ENCODE results near the gene CRACR2B.

CRACR2B gene

DNA sequence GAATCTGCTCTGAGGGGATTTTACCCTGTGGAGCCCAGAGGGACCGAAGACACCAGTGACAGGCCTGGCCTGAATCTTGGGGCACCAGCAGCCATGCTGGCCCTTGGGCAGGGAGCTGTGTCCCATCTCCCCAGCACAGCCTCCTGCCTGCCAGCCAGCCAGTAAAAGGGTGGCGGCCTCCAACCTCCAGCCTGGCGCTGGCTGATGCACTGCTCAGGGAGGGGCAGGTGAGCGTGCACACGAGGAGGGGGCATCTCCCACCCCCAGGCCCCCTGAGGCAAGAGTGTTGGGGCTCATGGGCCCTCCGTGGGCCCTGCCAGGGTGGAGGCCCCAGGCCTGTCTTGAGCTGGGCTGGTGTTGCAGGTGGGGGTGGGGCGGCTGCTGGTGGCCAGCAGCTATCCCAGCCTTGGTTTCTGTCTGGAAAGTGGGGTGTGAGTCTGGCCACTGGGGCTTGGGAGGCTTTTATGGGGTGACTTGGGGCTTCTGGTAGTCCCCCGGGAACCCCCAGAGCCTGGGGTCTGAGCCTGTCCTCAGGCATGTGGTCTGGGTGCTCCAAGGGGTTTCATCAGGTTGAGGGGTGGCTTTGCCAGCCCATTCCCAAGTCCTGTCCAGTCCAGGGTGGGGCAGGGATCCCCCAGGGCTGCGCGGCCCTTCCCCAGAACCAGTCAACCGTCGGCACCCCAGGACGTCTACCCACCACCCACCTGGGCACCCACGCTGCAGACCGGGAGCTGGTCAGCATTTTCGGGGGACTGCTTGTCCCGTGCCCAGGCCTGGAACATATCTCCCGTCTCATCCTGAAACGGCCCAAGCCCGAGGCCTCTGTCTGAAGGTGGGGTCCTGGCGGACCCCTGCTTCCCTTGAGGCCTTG, 32.8 kb downstream of the CRACR2B start:
- H3K27ac ChIP-seq (ENCODE audit: low read depth, low read length): no peak overlapping the region
- H3K27me3 ChIP-seq (ENCODE audit: low read length): no peaks in the 10 kb centered on the region

GRCh38 chr11:861105-861479, 33.4 kb downstream of the CRACR2B start:
- no peaks in the 10 kb centered on the region for H3K27me3 ChIP-seq (ENCODE audit: low read length)
- TF ChIP-seq EZH2phosphoT487 (conservative IDR thresholded peaks at IDR 0.05; ENCODE audit: low read length): no peak
- no peak for TF ChIP-seq CTCF (IDR thresholded peaks at IDR 0.05; ENCODE audit: insufficient read depth, low read length, poor library complexity, severe bottlenecking)
- H3K27ac ChIP-seq (ENCODE audit: low read depth, low read length): no peak overlapping the region
- no peak overlapping the region for H3K4me3 ChIP-seq (ENCODE audit: insufficient read depth, low read length, poor library complexity, severe bottlenecking)
- no peaks in the 10 kb centered on the region for H3K9me3 ChIP-seq (ENCODE audit: insufficient read depth, low read length)
- no peaks in the 10 kb centered on the region for H3K36me3 ChIP-seq (ENCODE audit: low read length)
- H3F3A ChIP-seq (ENCODE audit: insufficient read depth): no peaks in the 10 kb centered on the region
- no peaks in the 10 kb centered on the region for H3K79me2 ChIP-seq (ENCODE audit: insufficient read depth, low read length)
- H3K4me2 ChIP-seq (ENCODE audit: low read depth, low read length, poor library complexity, severe bottlenecking): no peak overlapping the region
- H3K9me2 ChIP-seq (replicated peaks; ENCODE audit: insufficient read depth, low read length): no peaks in the 10 kb centered on the region
- no peak overlapping the region for H2AFZ ChIP-seq (ENCODE audit: low read depth, low read length, severe bottlenecking)
- H4K20me1 ChIP-seq (ENCODE audit: low read depth, low read length): no peaks in the 10 kb centered on the region
- no peak overlapping the region for H3K9ac ChIP-seq (ENCODE audit: low read length)

More for the DNA sequence above, 32.8 kb downstream of the CRACR2B start:
- no peak overlapping the region for H3K4me3 ChIP-seq (ENCODE audit: insufficient read depth, low read length, poor library complexity, severe bottlenecking)
- no peak for TF ChIP-seq EZH2phosphoT487 (conservative IDR thresholded peaks at IDR 0.05; ENCODE audit: low read length)
- no peak for TF ChIP-seq CTCF (IDR thresholded peaks at IDR 0.05; ENCODE audit: insufficient read depth, low read length, poor library complexity, severe bottlenecking)
- no peaks in the 10 kb centered on the region for H3K79me2 ChIP-seq (ENCODE audit: insufficient read depth, low read length)
- H3K9me2 ChIP-seq (replicated peaks; ENCODE audit: insufficient read depth, low read length): no peaks in the 10 kb centered on the region
- H3K4me2 ChIP-seq (ENCODE audit: low read depth, low read length, poor library complexity, severe bottlenecking): no peak overlapping the region
- no peaks in the 10 kb centered on the region for H3K9me3 ChIP-seq (ENCODE audit: insufficient read depth, low read length)
- H3F3A ChIP-seq (ENCODE audit: insufficient read depth): no peaks in the 10 kb centered on the region
- no peak overlapping the region for H2AFZ ChIP-seq (ENCODE audit: low read depth, low read length, severe bottlenecking)
- no peaks in the 10 kb centered on the region for H3K36me3 ChIP-seq (ENCODE audit: low read length)
- no peaks in the 10 kb centered on the region for H4K20me1 ChIP-seq (ENCODE audit: low read depth, low read length)
- no peak overlapping the region for H3K9ac ChIP-seq (ENCODE audit: low read length)

DNA sequence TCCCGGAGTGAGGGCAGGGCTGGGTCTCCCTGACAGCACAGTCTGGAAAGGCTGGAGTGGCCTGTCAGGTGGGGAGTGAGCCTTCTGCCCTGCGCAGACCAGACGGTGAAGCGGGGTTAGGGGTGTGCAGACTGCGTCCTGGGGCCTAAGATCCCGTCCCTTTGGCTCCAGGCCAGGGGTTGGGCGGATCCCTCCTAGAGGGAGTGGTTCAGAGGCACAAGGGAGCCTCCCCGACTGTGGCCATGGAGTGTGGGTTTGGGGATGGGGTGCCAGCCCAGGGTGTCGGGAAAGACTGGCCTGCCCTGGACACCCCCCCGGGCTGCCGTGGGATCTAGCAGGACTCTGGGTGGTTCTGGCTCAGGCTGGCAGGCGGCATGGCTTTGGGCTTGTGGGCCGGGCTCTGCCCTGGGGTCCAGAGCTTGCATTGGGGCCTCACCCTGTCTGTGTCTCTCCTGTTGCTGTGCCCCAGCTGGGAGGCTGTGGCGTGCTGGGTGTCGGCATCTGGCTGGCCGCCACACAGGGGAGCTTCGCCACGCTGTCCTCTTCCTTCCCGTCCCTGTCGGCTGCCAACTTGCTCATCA, 34.5 kb downstream of the CRACR2B start:
- Histone ChIP-seq H3K79me2 (ENCODE audit: insufficient read depth, low read length) (no peaks in the 10 kb centered on the region), H3K27ac (ENCODE audit: low read depth, low read length) (no peak overlapping the region), H4K20me1 (ENCODE audit: low read depth, low read length) (no peaks in the 10 kb centered on the region), H3K9me3 (ENCODE audit: insufficient read depth, low read length) (no peaks in the 10 kb centered on the region), H3K9me2 (replicated peaks; ENCODE audit: insufficient read depth, low read length) (no peaks in the 10 kb centered on the region), H3K9ac (ENCODE audit: low read length) (no peak overlapping the region), H2AFZ (ENCODE audit: low read depth, low read length, severe bottlenecking) (no peak overlapping the region), H3K4me2 (ENCODE audit: low read depth, low read length, poor library complexity, severe bottlenecking) (no peak overlapping the region), H3F3A (ENCODE audit: insufficient read depth) (no peaks in the 10 kb centered on the region), H3K27me3 (ENCODE audit: low read length) (no peaks in the 10 kb centered on the region), H3K36me3 (ENCODE audit: low read length) (no peaks in the 10 kb centered on the region), H3K4me3 (ENCODE audit: insufficient read depth, low read length, poor library complexity, severe bottlenecking) (no peak overlapping the region)
- TF ChIP-seq CTCF (IDR thresholded peaks at IDR 0.05; ENCODE audit: insufficient read depth, low read length, poor library complexity, severe bottlenecking) (no peak), EZH2phosphoT487 (conservative IDR thresholded peaks at IDR 0.05; ENCODE audit: low read length) (no peak)
